H1 (cell line): ENCODE data around the gene SLC8A1.

Source experiments
- BRCA1 ChIP-seq: IDR thresholded peaks from 2 replicates; pipeline ENCODE4 v1.6.1; 2012; ENCODE audit warnings: low read depth, low read length, improper control_type of control experiment
- CHD2 ChIP-seq: IDR thresholded peaks from 2 replicates; pipeline ENCODE4 v1.6.1; 2012; ENCODE audit warnings: low read length, improper control_type of control experiment
- CTCF ChIP-seq, 3 experiments: IDR thresholded peaks; 1 replicate in 2 of 3; 2 replicates in 1 of 3; pipeline versions ENCODE4 v1.5.1 to v1.6.1; 2011; ENCODE audit warnings: low read length in 3 of 3, mild to moderate bottlenecking in 3 of 3, inconsistent platforms in 2 of 3, low read depth in 1 of 3, moderate library complexity in 1 of 3; ENCODE audit not compliant: insufficient read depth in 1 of 3; ENCODE audit errors: control extremely low read depth in 1 of 3
- EZH2 ChIP-seq: fragments of 200-600 bp; sonication (generic); IDR thresholded peaks from 2 replicates; pipeline ENCODE4 v1.7.1; 2012; ENCODE audit warnings: low read depth, mild to moderate bottlenecking, moderate library complexity, low read length, inconsistent platforms; ENCODE audit not compliant: severe bottlenecking
- MAFK ChIP-seq: IDR thresholded peaks from 2 replicates; pipeline ENCODE4 v1.6.1; 2012; ENCODE audit warnings: low read depth, mild to moderate bottlenecking, improper control_type of control experiment, low read length
- NANOG ChIP-seq: IDR thresholded peaks from 2 replicates; pipeline ENCODE4 v1.6.1; 2011; ENCODE audit warnings: low read length, low read depth, mild to moderate bottlenecking, inconsistent platforms; ENCODE audit not compliant: insufficient read depth, poor library complexity, severe bottlenecking
- POLR2A ChIP-seq, 2 experiments: IDR thresholded peaks; 1 replicate in 1 of 2; 2 replicates in 1 of 2; pipeline ENCODE4 v1.6.1; 2011; ENCODE audit warnings: low read depth in 2 of 2, low read length in 2 of 2, mild to moderate bottlenecking in 2 of 2; ENCODE audit errors: control extremely low read depth in 1 of 2
- SIX5 ChIP-seq: IDR thresholded peaks from 2 replicates; pipeline ENCODE4 v1.6.1; 2011; ENCODE audit warnings: mild to moderate bottlenecking, low read depth, low read length
- TAF1 ChIP-seq: IDR thresholded peaks from 2 replicates; pipeline ENCODE4 v1.6.1; 2011; ENCODE audit warnings: mild to moderate bottlenecking, low read depth, low read length
- YY1 ChIP-seq: IDR thresholded peaks from 2 replicates; pipeline ENCODE4 v1.6.1; 2011; ENCODE audit warnings: low read depth, mild to moderate bottlenecking, low read length

GRCh38 chr2:40127146-40127545, 324.7 kb downstream of the SLC8A1 start:
- TF ChIP-seq CTCF (IDR thresholded peaks at IDR 0.05; ENCODE audit: control extremely low read depth in 1 of 3, insufficient read depth in 1 of 3, low read depth in 1 of 3, low read length in 3 of 3) (no peak), YY1 (no peak), TAF1 (no peak), POLR2A (IDR thresholded peaks at IDR 0.05; ENCODE audit: control extremely low read depth in 1 of 2, low read depth in 2 of 2, low read length in 2 of 2) (no peak), NANOG (no peak), EZH2 (no peak), SIX5 (no peak), BRCA1 (no peak), MAFK (no peak), CHD2 (no peak)
